Fibroblast of gingiva (primary cell): ENCODE results near the gene SLC35C1.
"Not testable (repeated sequence)": the region's sequence is repeated elsewhere in the genome, so short reads cannot be mapped to it uniquely, and the experiment has no call there.

ENCODE experiments used
- DNase-seq: peaks from one replicate; pipeline ENCODE4 v3.0.0-alpha.2; 2011; ENCODE audit warnings: low read depth

SLC35C1 gene

DNA sequence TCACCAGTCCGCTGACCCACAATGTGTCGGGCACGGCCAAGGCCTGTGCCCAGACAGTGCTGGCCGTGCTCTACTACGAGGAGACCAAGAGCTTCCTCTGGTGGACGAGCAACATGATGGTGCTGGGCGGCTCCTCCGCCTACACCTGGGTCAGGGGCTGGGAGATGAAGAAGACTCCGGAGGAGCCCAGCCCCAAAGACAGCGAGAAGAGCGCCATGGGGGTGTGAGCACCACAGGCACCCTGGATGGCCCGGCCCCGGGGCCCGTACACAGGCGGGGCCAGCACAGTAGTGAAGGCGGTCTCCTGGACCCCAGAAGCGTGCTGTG lies 6.1 kb downstream of the SLC35C1 start:
- DNase-seq, result no peak

DNA sequence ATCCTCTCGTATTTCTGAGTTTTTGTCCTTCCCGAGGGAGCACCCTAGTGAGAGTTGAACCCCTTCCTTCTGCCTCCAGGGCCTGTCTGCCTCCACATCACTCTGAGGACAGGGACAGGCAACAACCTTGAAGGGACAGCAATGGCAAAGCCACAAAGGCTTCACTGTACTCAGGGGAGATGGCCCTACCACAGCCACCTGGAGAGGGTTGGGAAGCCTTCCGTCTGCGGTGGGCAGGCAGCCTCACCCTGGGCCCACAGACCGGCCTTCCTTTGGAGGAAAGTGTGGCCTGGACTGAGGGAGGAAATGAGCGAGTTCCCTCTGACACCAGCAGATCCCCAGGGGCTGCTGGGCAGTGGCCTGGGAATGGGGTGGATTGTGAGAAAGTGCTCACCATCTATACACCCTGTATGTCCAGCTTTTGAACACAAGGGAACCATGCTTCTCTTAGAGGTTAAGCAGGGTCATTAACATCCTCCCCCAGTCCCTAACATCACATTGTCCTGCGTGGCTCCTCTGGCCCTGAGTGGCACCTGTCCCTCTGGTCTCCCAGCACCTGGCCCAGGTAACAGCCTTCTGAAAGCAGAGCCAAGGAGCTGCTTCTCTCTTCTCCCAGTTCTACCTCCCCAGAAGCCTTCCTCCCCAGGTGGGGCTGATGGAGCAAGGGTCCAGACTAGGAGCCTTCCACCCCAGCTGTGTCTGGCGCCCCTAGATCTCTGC lies 6.8 kb downstream of the SLC35C1 start:
- DNase-seq, result no peak

DNA sequence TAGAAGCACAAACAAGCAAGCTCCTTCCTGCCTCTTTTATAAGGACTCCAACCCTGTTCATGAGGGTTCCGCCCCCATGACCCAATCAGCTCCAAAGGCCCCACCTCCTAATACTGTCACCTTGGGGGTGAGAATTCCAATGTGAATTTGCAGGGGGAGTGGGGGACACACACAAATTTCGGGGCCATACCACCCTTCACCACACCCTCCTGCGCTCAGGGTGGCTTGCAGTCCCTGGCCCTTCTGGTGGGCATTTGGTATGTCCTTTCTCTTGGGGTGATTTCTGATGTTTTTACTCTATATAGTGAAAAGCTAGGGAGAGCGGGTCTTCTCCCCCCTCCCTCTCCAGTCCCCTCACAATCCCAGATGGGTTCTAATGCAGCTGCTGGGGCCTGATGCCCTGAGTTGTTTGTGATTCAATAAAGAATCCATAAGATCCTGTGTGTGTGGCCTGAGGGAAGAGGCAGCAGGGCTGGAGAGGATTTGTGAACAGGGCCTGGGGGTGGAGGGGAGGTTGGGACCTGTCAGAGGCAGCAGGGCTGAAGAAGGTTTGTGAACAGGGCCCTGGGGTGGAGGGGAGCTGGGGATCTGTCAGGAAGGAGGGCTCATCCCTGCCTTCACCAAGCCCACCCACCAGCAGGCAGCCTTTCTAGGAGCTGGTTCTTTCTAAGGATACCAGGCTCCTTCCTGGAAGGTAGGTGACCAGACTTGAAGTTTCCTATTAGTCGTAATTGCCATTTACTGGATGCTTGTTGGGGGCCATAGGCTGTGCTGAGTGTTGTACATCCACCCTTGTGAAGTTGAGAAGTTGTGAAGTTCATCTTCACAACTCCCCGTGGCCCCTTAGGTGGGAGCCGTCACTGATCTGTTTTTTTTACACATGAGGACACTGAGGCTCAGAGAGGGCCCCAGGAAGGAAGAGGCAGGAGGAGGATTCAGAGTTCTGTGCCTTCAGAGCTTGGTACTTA lies 7.9 kb downstream of the SLC35C1 start:
- no peak for DNase-seq

DNA sequence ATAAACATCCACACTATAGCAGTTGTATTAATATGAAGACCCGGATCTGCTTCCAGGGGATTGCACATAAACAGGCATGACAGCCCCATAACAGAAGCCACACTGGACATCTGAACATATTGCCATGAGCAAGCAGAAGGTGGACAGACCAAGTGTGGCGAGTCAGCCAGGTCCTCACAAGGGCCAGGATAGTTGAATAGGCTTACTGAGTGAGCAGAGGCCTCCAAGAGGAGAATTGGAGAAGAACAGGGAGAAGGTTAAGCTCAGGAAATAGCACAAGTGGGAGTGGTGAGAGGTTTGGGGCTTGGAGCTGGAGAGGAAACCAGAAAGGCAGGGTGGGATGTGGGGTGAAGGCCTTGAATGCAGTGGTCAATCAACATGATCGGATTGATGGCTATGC lies 10.8 kb downstream of the SLC35C1 start:
- no peak for DNase-seq

DNA sequence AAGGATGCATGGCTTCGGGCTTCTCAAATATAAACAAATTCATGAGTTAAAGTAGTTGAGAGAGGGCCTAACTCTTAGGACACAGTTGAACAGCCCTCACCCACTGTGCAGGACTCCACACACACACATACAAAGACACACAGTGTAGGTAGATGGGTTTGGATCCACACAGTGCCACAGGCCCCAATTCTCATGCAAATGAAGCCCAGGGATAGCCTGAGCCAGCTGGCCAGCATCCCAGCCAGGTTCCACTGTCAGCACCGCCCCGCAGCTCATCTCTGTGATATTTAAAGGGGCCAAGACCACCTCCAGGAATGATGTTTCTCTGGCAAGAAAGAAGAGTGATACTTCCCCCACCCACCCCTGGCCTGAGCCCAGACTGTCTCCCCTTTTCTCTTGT lies 11.7 kb downstream of the SLC35C1 start:
- DNase-seq, result no peak

DNA sequence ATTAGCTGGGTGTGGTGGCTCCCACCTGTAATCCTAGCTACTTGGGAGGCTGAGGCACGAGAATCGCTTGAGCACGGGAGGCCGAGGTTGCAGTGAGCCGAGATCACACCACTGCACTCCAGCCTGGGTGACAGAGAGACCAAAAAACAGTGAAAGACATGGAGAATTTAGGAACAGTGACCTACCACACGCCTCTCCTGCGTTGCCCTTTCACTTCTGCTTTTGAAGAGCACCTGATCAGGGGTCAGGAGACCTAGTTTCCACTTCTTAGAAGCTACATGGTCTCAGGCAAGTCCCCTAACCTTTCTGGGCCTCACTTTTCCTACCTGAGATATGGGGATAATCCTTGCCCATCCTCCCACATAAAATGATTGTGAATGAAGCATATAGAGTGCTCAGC lies 12.2 kb downstream of the SLC35C1 start:
- no peak for DNase-seq

DNA sequence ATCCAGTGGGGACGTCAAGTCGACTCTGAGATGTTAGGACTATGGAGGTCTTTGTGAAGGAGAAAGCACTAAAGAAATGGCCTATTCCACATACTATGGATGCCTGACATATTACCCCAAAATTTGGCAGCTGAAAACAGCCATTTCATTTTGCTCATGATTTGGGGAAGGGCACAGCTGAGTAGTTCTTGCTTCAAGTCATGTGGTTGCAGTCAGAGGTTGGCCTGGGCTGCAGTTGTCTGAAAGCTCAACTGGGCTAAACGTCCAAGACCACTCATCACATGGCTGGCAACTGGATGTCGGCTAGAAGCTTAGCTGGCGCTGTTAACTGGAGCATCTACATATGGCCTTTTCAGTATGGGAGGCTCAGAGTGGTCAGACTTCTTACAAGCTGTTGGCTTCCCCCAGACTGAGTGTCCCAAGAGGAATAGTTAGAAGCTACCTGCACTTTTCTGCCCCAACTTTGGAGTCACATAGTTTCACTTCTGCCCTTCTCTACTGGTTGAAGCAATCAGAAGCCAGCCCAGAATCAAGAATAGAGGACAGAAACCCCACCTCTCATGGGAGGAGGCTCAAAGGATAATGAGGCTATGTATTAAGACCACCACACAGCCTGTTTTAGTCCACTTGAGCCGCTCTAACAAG lies 14.1 kb downstream of the SLC35C1 start:
- DNase-seq, result no peak

DNA sequence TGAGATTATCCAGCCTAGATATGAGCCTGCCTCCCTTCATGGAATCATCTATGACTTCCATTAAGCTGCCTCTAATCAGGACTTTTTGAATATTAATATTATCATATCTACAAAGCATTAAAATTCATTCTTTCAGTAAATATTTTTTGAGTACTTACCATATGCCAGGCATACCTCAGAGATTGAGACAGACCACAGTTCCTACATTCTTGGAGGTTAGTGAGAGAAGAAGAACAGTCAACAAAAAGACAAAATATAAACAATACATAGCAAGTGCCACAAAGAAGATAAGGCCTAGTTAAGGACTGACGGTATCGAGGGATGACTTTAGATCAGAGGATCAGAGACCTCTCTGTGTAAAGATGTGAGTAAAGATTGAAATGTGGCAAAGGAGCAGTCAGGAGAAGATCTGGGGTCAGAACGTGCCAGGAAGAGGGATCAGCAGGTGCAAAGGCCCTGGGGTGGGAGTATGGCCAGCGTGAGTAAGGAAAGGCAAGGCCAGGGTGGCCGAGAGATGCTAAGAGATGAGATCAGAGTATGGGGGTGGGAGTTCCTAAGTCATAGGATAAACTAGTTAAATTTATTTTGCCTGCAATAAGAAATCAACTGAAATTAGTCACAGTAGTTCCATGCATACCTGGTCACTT lies 15.4 kb downstream of the SLC35C1 start:
- no peak for DNase-seq

DNA sequence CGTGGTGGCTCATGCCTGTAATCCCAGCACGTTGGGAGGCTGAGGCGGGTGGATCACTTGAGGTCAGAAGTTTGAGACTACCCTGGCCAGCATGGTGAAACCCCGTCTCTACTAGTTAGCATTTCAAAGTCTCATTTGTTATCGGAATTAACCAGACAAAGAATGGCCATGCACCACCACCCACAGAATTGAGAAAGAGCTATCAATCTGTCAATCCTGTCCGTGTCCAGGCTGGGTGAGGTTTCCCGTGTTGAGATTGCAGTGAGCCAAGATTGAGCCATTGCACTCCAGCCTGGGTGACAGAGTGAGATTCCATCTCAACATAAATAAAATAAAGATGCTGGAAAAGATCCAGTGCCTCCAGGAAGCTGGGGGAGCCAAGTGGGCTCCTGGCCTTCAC lies 21.5 kb downstream of the SLC35C1 start:
- not testable (repeated sequence) for DNase-seq

DNA sequence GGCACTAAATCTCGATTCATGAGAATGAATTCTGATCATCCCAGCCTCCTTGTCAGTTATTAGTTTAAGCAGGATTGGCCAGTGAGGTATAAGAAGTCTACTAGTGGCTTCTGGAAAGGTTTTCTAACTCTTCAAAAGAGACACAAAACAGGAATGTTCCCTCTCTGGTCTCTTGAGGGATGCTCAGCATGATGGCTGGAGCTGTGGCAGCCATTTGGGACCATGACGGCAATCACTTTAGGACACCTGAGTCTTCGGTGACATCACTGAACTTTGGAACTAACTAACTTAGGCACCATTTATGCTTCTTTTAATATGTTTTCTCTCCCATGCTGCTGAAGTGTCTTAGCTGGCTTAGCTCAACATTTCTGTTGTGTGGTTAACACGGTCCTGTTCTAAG lies 22.2 kb downstream of the SLC35C1 start:
- no peak for DNase-seq

DNA sequence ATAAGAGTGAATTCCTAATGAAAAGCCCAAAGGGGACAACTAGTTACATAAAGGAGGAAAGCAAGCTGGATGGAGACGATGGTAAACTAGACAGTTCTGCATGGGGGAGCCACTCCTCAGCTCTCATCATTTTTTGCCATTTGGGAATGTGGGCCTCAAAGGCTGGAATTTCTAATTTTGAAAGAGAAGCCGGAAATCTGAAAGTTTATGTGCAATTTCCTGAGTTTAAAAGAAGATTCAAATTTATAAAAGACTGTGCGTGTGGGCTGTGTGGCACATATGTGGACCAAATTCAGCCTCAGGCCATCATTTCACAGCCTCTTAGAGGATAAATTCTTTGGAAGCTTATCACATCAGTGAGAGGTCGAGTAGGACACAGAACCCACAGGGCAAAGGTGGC lies 24.0 kb downstream of the SLC35C1 start:
- DNase-seq, result no peak

DNA sequence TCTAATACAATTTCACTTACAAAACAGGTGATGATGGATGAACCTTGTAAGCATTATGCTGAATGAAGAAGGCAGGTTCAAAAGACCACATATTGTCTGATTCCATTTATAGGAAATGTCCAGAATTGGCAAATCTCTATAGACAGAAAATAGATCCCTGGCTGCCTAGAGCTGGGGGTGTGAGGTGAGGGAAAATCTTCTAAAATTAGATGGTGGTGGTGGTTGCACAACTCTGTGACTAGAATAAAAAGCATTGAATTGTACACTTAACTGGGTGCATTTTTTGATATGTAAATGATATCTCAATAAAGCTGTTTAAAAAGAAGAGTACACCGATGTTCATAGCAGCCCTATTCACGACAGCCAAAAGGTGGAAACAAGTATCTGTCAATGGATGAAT lies 25.6 kb downstream of the SLC35C1 start:
- DNase-seq, result no peak

DNA sequence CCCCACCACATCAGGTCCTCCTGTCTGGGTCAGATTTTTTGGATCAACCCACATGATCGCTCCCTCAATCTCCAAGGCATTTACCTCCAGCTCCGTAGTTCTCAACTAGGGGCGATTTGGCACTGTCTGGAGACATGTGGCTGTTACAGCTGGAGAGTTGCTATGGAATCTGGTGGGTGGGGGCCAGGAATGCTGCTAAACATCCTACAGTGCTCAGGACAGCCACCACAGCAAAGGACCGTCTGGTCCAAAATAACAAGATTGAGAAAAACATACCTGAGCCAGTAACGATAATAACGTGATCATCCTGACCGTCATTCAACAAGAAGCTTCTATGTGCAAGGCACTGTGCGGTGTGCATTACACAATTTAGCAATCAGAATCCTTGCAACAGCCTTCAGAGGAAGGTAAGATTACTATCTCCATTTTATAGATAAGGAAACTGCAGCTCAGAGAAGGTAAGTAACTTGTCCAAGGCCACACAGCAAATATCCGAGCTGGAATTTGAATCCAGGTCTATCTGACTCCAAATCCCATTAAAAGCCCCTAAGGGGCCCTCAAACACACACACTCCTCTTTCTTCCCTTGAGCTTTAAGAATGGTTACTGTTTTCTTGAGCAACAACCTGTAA lies 28.0 kb downstream of the SLC35C1 start:
- DNase-seq, result no peak

DNA sequence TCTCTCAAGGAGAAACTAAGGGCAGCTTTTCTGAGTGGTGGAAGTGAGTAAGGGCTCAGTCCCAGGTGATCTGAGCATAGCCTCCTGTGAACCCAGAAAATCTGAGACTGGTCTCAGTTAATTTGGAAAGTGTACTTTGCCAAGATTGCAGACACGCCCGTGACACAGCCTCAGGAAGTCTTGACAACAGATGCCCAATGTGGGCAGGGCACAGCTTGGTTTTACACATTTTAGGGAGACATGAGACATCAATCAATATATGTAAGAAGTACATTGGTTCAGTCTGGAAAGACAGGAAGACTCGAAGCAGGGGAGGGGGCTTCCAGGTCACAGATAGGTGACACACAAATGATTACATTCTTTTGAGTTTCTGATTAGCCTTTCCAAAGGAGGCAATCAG lies 28.8 kb downstream of the SLC35C1 start:
- no peak for DNase-seq

DNA sequence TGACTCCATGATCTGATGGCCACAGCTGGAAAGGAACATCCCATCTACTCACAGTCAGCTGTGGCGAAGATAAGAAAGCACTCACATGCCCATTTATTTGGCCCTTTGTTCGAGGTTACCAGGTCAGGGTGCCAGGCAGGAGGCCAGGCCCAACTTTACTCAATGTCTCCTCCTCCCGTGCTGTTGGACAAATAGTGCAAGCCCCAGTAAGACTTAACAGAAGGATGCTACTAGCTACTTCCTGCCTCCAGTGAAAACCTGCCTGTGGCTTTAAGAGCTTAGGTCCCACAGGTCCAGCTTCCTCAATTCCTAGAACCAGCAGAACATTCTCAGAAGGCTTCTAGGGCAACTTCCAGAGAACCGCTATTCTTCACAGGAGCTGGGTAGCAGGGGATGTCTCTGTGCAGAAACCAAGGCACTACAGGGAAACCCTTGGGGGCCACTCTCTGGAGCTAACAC lies 29.4 kb downstream of the SLC35C1 start:
- DNase-seq, result no peak

DNA sequence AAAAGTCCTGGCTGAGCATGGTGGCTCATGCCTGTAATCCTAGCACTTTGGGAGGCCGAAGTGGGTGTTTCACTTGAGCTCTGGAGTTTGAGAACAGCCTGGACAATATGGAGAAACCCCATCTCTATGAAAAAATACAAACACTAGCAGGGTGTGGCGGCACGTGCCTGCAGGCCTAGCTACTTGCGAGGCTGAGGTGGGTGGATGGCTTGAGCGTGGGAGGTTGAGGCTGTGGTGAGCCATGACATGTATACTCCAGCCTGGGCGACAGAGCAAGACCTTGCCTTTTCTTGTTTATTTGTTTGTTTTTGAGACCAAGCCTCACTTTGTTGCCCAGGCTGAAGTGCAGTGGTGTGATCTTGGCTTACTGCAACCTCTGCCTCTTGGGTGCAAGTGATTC lies 34.3 kb downstream of the SLC35C1 start:
- no peak for DNase-seq

DNA sequence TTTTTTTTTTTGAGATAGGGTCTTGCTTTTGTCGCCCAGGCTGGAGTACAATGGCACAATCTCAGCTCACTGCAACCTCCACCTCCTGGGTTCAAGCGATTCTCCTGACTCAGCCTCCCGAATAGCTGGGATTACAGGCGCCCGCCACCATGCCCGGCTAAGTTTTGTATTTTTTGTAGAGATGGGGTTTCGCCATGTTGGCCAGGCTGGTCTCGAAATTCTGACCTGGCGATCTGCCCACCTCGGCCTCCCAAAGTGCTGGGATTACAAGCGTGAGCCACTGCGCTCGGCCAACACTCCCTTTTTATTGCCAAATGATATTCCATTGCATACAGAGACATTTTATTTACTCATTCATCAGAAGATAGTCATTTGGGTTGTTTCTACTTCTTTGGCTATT lies 35.3 kb downstream of the SLC35C1 start:
- not testable (repeated sequence) for DNase-seq

DNA sequence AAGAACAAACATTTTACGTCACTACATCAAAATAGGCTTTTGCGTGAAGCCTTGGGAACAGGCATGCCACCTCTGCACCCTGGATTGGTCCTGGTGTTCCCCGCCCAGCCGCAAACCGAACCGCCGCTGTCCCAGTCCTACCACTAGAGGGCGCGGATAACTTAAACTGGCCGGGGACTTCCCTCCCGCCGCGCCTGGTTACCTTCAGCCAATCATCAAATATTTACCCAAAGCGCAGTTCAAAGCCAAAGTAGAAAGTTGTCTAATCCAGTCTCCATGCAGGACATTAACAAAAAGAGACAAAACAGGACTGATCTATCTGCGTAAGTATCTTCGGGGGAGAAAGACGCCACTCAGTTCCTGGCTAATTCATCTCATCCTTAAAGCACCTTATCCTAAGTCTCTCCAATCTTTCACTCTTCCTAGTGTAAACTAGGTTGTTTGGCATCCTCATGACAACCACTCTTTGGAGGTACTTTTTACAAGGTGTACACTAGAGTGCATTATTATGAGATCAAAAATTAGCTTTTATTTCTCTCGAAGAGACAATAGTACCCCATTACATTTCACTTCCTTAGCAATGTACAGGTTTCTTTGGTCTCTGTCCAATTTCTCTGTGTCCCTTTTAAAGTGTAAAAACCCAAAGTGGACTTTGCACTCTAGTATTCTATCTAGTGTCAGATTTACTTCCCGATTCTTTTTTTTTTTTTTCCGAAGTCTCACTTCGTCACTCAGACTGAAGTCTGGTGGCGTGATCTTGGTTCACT lies 38.4 kb downstream of the SLC35C1 start:
- DNase-seq, result peak; percentile 86

DNA sequence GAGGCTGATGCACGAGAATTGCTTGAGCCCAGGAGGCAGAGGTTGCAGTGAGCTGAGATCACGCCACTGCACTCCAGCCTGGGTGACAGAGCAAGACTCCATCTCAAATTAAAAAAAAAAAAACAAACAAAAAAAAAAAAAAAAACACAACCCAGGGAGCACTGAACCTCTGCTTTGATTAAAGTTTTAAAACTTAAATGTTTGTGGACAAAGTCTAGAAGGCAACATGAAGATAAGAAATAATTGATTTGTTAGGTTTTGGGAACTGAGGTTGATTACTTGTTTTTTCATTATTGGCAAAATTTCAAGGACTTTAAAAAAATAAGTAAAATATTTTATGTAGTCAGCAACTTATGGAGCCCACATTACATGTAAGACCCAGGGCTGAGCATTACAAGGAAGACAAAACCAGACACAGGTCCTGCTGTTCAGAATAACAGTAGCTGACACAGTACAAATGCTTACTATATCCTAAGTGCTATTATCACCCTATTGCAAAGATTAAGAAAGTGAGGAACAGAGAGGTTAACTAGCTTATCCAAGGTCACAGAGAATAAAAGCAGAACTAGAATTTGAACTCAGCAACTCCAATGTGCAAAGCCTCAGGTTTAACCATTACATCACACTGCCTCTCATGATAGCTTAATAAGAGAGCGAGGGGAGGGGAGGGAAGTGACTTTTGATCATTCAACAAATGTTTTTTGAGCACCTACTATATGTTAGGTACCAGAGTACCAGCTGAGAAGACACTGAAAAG lies 40.1 kb downstream of the SLC35C1 start:
- no peak for DNase-seq

DNA sequence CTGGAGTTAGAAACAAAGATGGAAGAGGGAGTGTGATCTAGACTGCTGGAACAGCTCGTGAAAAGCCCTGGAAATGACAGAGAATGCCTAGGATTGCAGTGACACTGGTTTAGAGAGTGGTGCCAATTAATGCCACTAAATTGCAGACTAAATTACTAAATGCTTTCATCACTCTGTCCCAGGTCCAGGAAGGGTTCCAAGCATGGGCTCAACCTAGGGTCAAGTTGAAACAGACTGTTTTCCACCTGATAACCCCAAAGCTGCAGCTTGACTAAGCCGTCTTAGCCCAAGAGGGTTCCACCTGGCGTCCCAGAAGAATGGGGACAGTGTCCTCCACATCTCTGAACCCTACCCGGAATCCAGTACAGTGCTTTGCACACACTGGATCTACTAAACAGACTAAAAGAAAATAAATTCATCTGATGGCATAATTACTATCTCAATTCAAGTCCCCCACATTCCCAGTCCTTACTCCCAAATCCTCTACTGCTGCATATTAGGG lies 41.3 kb downstream of the SLC35C1 start:
- DNase-seq, result no peak
